ENCODE results near the gene TMEM187. TPM values are rescaled to one million over a fixed set of nuclear protein-coding genes. Genes with fewer than 3 reads are reported as not detected.
A peak's percentile ranks its signal among the peaks of the same experiment; 100 is the strongest.

Gene TMEM187
- total and polyA plus RNA-seq, 10 of the 15 experiments (the other 5 are each of a cell fraction or from before 2014, with no cell fraction given): 0.45 to 8.5 (median 4.1) TPM

DNA sequence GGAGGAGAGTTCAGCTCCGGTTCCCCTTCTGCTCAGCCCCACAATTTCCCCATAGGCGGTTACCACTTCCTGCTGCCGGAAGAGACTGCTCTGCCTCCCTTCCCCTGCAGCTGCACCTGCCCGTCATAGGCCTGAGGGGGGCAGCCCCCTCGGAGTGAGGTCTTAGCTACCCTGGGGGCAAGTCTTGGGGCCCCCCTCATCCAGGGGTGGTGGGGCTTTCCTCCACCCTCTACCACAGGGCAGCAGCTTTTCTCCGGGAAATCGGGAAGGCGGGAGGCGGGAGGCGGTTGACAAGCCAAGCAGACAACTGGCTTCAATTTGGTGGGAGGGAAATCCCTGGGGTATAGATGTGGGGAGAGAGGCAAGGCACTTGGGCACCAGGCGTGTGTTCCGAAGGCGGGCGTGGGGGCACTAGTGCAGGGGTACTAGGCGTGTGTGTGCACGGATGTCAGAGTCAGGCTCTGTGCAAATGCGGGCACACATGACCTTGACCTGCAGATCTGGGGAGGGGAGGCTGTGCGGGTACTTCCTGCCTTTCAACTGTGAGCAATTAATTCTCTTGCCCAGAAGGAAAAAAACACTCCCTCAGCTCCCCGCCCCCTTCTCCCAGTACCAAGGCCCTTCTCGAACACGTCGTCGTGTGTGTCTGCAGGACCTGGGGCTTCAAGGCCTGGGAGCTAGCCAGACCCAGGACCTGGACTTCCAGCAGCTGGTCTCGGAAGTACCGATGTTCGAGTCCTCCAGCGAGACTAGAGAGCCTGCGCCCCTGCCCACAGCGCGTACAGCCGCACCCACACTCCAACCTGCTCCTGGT is 45.5 kb upstream of the TMEM187 start (continued):
- TF ChIP-seq, protein P1, sequence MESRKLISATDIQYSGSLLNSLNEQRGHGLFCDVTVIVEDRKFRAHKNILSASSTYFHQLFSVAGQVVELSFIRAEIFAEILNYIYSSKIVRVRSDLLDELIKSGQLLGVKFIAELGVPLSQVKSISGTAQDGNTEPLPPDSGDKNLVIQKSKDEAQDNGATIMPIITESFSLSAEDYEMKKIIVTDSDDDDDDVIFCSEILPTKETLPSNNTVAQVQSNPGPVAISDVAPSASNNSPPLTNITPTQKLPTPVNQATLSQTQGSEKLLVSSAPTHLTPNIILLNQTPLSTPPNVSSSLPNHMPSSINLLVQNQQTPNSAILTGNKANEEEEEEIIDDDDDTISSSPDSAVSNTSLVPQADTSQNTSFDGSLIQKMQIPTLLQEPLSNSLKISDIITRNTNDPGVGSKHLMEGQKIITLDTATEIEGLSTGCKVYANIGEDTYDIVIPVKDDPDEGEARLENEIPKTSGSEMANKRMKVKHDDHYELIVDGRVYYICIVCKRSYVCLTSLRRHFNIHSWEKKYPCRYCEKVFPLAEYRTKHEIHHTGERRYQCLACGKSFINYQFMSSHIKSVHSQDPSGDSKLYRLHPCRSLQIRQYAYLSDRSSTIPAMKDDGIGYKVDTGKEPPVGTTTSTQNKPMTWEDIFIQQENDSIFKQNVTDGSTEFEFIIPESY (IDR thresholded peaks at IDR 0.05): no peak
- TF ChIP-seq MEF2B (IDR thresholded peaks at IDR 0.05; ENCODE audit: partially characterized antibody, poor library complexity, severe bottlenecking) (peak; percentile 86), NFYA (IDR thresholded peaks at IDR 0.05; ENCODE audit: borderline replicate concordance, low read depth, low read length) (no peak), FOXM1 (IDR thresholded peaks at IDR 0.05; ENCODE audit: low read depth, low read length) (no peak), RBBP5 (conservative IDR thresholded peaks at IDR 0.05) (no peak), ZNF217 (IDR thresholded peaks at IDR 0.05) (no peak)
- TF ChIP-seq, protein P2, sequence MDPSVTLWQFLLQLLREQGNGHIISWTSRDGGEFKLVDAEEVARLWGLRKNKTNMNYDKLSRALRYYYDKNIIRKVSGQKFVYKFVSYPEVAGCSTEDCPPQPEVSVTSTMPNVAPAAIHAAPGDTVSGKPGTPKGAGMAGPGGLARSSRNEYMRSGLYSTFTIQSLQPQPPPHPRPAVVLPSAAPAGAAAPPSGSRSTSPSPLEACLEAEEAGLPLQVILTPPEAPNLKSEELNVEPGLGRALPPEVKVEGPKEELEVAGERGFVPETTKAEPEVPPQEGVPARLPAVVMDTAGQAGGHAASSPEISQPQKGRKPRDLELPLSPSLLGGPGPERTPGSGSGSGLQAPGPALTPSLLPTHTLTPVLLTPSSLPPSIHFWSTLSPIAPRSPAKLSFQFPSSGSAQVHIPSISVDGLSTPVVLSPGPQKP (IDR thresholded peaks at IDR 0.05; ENCODE audit: low read depth, low read length): 0 out of 2 replicates have a peak, but pooled peaks have one; percentile 29

DNA sequence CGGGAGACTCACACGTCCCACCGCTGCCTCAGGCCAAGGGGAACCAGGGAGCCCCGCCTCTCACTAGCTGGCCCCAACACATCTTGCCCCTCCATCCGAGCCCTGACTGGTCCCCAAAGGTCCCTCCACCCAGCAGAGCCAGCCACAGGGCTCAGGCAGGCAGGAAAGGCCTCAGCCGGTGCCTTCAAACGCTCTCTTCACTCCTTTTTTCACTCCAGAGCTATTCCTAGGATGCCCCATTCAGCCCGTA is 45.0 kb upstream of the TMEM187 start:
- no peak for FAIRE-seq
- TF ChIP-seq NBN (IDR thresholded peaks at IDR 0.05) (no peak), ZNF217 (IDR thresholded peaks at IDR 0.05) (no peak), SMAD5 (IDR thresholded peaks at IDR 0.05; ENCODE audit: low read depth) (0 out of 2 replicates have a peak, but pooled peaks have one; percentile 19), HDAC6 (IDR thresholded peaks at IDR 0.05; ENCODE audit: unreplicated experiment) (no peak), TAF1 (IDR thresholded peaks at IDR 0.05; ENCODE audit: borderline replicate concordance, low read depth, low read length) (no peak)
- TF ChIP-seq, protein P3, sequence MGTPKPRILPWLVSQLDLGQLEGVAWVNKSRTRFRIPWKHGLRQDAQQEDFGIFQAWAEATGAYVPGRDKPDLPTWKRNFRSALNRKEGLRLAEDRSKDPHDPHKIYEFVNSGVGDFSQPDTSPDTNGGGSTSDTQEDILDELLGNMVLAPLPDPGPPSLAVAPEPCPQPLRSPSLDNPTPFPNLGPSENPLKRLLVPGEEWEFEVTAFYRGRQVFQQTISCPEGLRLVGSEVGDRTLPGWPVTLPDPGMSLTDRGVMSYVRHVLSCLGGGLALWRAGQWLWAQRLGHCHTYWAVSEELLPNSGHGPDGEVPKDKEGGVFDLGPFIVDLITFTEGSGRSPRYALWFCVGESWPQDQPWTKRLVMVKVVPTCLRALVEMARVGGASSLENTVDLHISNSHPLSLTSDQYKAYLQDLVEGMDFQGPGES (IDR thresholded peaks at IDR 0.05): no peak
- TF ChIP-seq, protein P4, sequence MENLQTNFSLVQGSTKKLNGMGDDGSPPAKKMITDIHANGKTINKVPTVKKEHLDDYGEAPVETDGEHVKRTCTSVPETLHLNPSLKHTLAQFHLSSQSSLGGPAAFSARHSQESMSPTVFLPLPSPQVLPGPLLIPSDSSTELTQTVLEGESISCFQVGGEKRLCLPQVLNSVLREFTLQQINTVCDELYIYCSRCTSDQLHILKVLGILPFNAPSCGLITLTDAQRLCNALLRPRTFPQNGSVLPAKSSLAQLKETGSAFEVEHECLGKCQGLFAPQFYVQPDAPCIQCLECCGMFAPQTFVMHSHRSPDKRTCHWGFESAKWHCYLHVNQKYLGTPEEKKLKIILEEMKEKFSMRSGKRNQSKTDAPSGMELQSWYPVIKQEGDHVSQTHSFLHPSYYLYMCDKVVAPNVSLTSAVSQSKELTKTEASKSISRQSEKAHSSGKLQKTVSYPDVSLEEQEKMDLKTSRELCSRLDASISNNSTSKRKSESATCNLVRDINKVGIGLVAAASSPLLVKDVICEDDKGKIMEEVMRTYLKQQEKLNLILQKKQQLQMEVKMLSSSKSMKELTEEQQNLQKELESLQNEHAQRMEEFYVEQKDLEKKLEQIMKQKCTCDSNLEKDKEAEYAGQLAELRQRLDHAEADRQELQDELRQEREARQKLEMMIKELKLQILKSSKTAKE (IDR thresholded peaks at IDR 0.05; ENCODE audit: low read depth, poor library complexity, severe bottlenecking): no peak

More for the DNA sequence above, 45.0 kb upstream of the TMEM187 start:
- Histone ChIP-seq H3K9me3 (replicated peaks; ENCODE audit: control insufficient read depth, insufficient read depth, low read length) (no peaks in the 10 kb centered on the region; the same call in 2 of the 3 replicates), H2AFZ (ENCODE audit: control insufficient read depth, low read depth, low read length) (no peak overlapping the region), H3K27ac (ENCODE audit: control insufficient read depth, insufficient read depth) (peak overlapping the region; percentile 98), H3K27me3 (replicated peaks in 1 of 2; ENCODE audit: control insufficient read depth in 2 of 2, insufficient read depth in 2 of 2, low read length in 1 of 2) (no peaks in the 10 kb centered on the region), H4K20me1 (ENCODE audit: control insufficient read depth, insufficient read depth) (no peaks in the 10 kb centered on the region), H3K36me3 (ENCODE audit: control insufficient read depth in 2 of 2, insufficient read depth in 2 of 2, low read length in 1 of 2) (peaks cover 0 to 2% of the 10 kb centered on the region in 2 experiments; a peak in 3 of 4 replicates), H3K4me2 (ENCODE audit: control insufficient read depth, insufficient read depth) (peak overlapping the region; percentile 93), H3K4me1 (ENCODE audit: control insufficient read depth, insufficient read depth, low read length) (peaks cover 9% of the 10 kb centered on the region; the same call in 1 of the 2 replicates), H3K4me3 (peak overlapping the region; percentile 74), H3K79me2 (ENCODE audit: control insufficient read depth, insufficient read depth, low read length) (peaks cover 37% of the 10 kb centered on the region), H3K9ac (ENCODE audit: control insufficient read depth, insufficient read depth, low read length) (peak overlapping the region; percentile 97)
- ChIA-PET CTCF (interaction anchor here (0.6 to 8.7 kb wide), 2 partner anchors 20 to 82 kb away, joined by 3 to 172 read pairs; partner anchors contain the start of gene RENBP), POLR2A (interaction anchor here (1.1 to 5.8 kb wide), 6 partner anchors 17 to 201 kb away, joined by 4 to 68 read pairs (median 6); partner anchors contain the start of genes HCFC1, RENBP and TMEM187), RAD21 (ENCODE audit: unreplicated experiment) (interaction anchor here (2.6 to 6.2 kb wide), 2 partner anchors 20 to 42 kb away, joined by 13 to 48 read pairs; partner anchors contain the start of gene HCFC1), SMC1A (ENCODE audit: uncharacterized antibody, unreplicated experiment) (interaction anchor here (1.0 to 5.5 kb wide), 2 partner anchors 20 to 74 kb away, joined by 5 to 61 read pairs; no protein-coding TSS in a partner anchor)
- WGBS (ENCODE audit: insufficient coverage, insufficient replicate concordance, low lambda C conversion rate, missing lambda C conversion rate): 2% methylated on average over 8 of the region's 8 CpGs
- DNase-seq (ENCODE audit: low read depth, low spot score) (no peak), ATAC-seq (peak; percentile 2)
- TSS peak; percentile 47 for BruUV-seq (replicated peaks)
- intact Hi-C loops (cut with micrococcal nuclease; ENCODE audit: unreplicated experiment): loop anchor here (2.0 to 5.0 kb wide), 4 partner anchors 43 to 445 kb away; partner anchors contain the start of genes ABCD1, BCAP31, FLNA and HCFC1
- in situ Hi-C loops (cut with MboI): loop anchor here (10.0 kb wide), 1 partner anchor 57 kb away; no protein-coding TSS in a partner anchor

Data from GM12878 (cell line).